Fibroblast of skin of right quadriceps (primary cell): ENCODE measurements around the gene ZNF789.

Source experiments
- DNase-seq: peaks from one replicate; pipeline ENCODE4 v3.0.0-alpha.2; 2013

ZNF789 gene

GRCh38 chr7:99514050-99514449 lies 41.4 kb downstream of the ZNF789 start:
- peak; percentile 11 for DNase-seq

DNA sequence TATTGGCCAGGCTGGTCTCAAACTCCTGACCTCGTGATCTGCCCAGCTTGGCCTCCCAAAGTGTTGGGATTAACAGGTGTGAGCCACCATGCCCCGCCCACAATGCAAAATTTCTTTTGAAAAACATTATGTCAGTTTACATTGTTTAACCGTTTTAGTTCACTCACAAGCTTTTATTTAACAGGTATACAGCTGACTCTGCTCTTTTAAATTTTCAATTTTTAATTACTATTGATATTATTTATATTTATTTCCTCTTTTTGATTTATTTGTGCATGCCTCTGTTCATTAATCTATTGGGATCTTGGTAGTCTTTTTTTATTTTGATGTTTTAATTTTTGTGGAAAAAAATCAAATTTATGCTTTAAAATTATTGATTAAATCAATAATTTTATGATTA lies 48.7 kb downstream of the ZNF789 start:
- no peak for DNase-seq

- no peak for DNase-seq
Measured at GRCh38 chr7:99525713-99526440, 53.2 kb downstream of the ZNF789 start.

DNA sequence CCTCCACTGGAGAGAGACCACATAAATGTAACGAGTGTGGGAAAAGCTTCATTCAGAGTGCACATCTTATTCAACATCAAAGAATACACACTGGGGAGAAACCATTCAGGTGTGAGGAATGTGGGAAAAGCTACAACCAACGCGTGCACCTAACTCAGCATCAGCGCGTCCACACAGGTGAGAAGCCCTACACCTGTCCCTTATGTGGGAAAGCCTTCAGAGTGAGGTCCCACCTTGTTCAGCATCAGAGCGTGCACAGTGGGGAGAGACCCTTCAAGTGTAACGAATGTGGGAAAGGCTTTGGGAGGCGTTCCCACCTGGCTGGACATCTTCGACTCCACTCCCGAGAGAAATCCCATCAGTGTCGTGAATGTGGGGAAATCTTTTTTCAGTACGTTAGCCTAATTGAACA lies 58.7 kb downstream of the ZNF789 start:
- peak; percentile 7 for DNase-seq

- DNase-seq, result no peak
Measured at GRCh38 chr7:99535667-99536066, 63.0 kb downstream of the ZNF789 start.
